ENCODE measurements around the gene GPAM. TPM values are rescaled to one million over a fixed set of nuclear protein-coding genes. Genes with fewer than 3 reads are reported as not detected.

GPAM gene
- total RNA-seq, 1 experiment from 2014 or later, result 12.2 TPM

DNA sequence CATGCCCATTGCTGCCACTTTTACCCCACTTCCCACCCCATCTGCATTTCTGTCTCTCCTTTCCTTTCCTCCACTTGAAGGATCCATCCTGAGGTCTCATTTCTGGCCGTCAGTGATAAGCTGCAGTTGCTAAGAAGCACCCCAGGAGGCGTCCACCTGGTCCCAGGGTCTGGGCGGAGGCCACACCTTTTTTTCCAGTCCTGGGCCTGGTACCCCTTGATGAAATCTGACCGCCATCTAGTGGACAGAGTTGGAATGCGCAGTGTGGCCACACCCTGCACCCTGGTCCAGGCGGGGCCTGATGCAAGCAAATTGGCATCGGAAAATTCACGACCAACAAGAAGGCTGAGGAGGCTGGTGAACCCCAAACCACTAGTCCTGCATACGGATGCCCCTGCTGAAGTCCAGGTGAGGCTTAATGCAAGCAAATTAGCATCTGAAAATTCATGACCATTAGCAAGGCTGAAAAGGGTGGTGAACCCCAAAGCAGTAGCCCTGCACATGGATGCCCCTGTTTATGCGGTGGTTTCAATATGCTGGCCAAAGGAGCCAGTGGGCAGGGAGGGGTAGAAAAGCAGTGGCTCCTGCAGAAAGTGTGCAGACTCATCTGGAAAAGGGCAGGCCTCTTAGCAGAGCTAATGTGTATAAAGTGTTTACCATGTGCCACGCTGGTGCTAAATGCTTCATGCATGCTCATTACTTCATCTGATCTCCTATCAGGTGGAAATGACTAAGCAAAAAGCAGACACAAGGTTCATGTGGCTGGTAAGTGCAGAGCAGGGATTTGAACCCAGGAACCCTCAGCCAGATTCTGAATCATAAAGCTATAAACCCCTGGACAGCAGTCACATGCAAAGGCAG is 43.2 kb downstream of the GPAM start:
- no peaks in the 10 kb centered on the region for H3K36me3 Mint-ChIP-seq
- H3K9me3 Mint-ChIP-seq, result no peaks in the 10 kb centered on the region
- peak; percentile 96 for ATAC-seq
- peak; percentile 94 for DNase-seq (ENCODE audit: low spot score)
- H3K4me1 Mint-ChIP-seq, result peaks cover 7% of the 10 kb centered on the region; the same call in 1 of the 2 replicates
- H3K27ac Mint-ChIP-seq, result no peak overlapping the region
- POLR2A ChIA-PET, result no interaction called here
- H3K27me3 Mint-ChIP-seq (ENCODE audit: low read depth), result no peaks in the 10 kb centered on the region; the same call in 1 of the 2 replicates
- CTCF ChIA-PET, result interaction anchor here (0.6 to 1.8 kb wide), 14 partner anchors 10 to 386 kb away, joined by 3 to 10 read pairs (median 4); no protein-coding TSS in a partner anchor
- no peak for TF ChIP-seq ZBTB21 (CRISPR knock-in tag; IDR thresholded peaks at IDR 0.05; ENCODE audit: borderline replicate concordance)
- TF ChIP-seq ETV6 (CRISPR knock-in tag; IDR thresholded peaks at IDR 0.05), result 0 out of 2 replicates have a peak, but pooled peaks have one; percentile 28
- TF ChIP-seq TEAD1 (CRISPR knock-in tag; IDR thresholded peaks at IDR 0.05), result 0 out of 2 replicates have a peak, but pooled peaks have one; percentile 29
- TF ChIP-seq CTCF (IDR thresholded peaks at IDR 0.05), result peak; percentile 90
- TF ChIP-seq GABPB1 (CRISPR knock-in tag; IDR thresholded peaks at IDR 0.05), result 0 out of 2 replicates have a peak, but pooled peaks have one; percentile 15
- H3K4me3 Mint-ChIP-seq, result no peak overlapping the region

- no peak overlapping the region for H3K27ac Mint-ChIP-seq
- POLR2A ChIA-PET, result no interaction called here
Observed at GRCh38 chr10:112139176-112139575, 44.4 kb downstream of the GPAM start.

GRCh38 chr10:112137154-112137987 is 46.2 kb downstream of the GPAM start:
- CTCF ChIA-PET, result interaction anchor here (0.5 to 2.9 kb wide), 75 partner anchors 9 to 1576 kb away, joined by 3 to 75 read pairs (median 4); partner anchors contain the start of genes ADRA2A, BBIP1 and SHOC2
- no peaks in the 10 kb centered on the region; the same call in 1 of the 2 replicates for H3K27me3 Mint-ChIP-seq (ENCODE audit: low read depth)

More at GRCh38 chr10:112139176-112139575, 44.4 kb downstream of the GPAM start:
- no peak for ATAC-seq
- no peaks in the 10 kb centered on the region; the same call in 1 of the 2 replicates for H3K27me3 Mint-ChIP-seq (ENCODE audit: low read depth)
- no peaks in the 10 kb centered on the region for H3K9me3 Mint-ChIP-seq
- no peak for TF ChIP-seq TEAD1 (CRISPR knock-in tag; IDR thresholded peaks at IDR 0.05)
- TF ChIP-seq ZNF121 (CRISPR knock-in tag; IDR thresholded peaks at IDR 0.05), result no peak
- TF ChIP-seq, protein P1, sequence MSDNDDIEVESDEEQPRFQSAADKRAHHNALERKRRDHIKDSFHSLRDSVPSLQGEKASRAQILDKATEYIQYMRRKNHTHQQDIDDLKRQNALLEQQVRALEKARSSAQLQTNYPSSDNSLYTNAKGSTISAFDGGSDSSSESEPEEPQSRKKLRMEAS (CRISPR knock-in tag; IDR thresholded peaks at IDR 0.05), result no peak
- no peak for TF ChIP-seq TCF7 (CRISPR knock-in tag; IDR thresholded peaks at IDR 0.05; ENCODE audit: low read depth)
- TF ChIP-seq ERG (CRISPR knock-in tag; IDR thresholded peaks at IDR 0.05), result no peak
- TF ChIP-seq ETV6 (CRISPR knock-in tag; IDR thresholded peaks at IDR 0.05), result no peak
- TF ChIP-seq GABPB1 (CRISPR knock-in tag; IDR thresholded peaks at IDR 0.05), result no peak
- no peaks in the 10 kb centered on the region for H3K36me3 Mint-ChIP-seq
- CTCF ChIA-PET, result interaction anchor here (1.3 to 2.6 kb wide), 4 partner anchors 9 to 177 kb away, joined by 6 to 47 read pairs (median 16); no protein-coding TSS in a partner anchor
- no peak for DNase-seq (ENCODE audit: low spot score)
- H3K4me3 Mint-ChIP-seq, result no peak overlapping the region
- H3K4me1 Mint-ChIP-seq, result peaks cover 7% of the 10 kb centered on the region; the same call in 1 of the 2 replicates

More at GRCh38 chr10:112137154-112137987, 46.2 kb downstream of the GPAM start:
- H3K4me3 Mint-ChIP-seq, result no peak overlapping the region
- H3K9me3 Mint-ChIP-seq, result no peaks in the 10 kb centered on the region
- ATAC-seq (peak; percentile 77), DNase-seq (ENCODE audit: low spot score) (peak; percentile 95)
- no peak overlapping the region for H3K27ac Mint-ChIP-seq
- no peaks in the 10 kb centered on the region for H3K36me3 Mint-ChIP-seq
- peaks cover 12% of the 10 kb centered on the region for H3K4me1 Mint-ChIP-seq
- POLR2A ChIA-PET, result interaction anchor here (0.6 to 1.0 kb wide), 4 partner anchors 15 to 170 kb away, joined by 3 to 6 read pairs (median 3); partner anchors contain the start of gene GPAM
- TF ChIP-seq, protein P2, sequence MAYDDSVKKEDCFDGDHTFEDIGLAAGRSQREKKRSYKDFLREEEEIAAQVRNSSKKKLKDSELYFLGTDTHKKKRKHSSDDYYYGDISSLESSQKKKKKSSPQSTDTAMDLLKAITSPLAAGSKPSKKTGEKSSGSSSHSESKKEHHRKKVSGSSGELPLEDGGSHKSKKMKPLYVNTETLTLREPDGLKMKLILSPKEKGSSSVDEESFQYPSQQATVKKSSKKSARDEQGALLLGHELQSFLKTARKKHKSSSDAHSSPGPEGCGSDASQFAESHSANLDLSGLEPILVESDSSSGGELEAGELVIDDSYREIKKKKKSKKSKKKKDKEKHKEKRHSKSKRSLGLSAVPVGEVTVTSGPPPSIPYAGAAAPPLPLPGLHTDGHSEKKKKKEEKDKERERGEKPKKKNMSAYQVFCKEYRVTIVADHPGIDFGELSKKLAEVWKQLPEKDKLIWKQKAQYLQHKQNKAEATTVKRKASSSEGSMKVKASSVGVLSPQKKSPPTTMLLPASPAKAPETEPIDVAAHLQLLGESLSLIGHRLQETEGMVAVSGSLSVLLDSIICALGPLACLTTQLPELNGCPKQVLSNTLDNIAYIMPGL (CRISPR knock-in tag; IDR thresholded peaks at IDR 0.05), result 0 out of 2 replicates have a peak, but pooled peaks have one; percentile 41
- TF ChIP-seq CTCF (IDR thresholded peaks at IDR 0.05) (peak; percentile 96), TEAD1 (CRISPR knock-in tag; IDR thresholded peaks at IDR 0.05) (peak; percentile 79; the same call in 1 of the 2 replicates), ZBTB21 (CRISPR knock-in tag; IDR thresholded peaks at IDR 0.05; ENCODE audit: borderline replicate concordance) (no peak), ZNF219 (CRISPR knock-in tag; IDR thresholded peaks at IDR 0.05; ENCODE audit: borderline replicate concordance) (0 out of 2 replicates have a peak, but pooled peaks have one; percentile 20), ZNF317 (CRISPR knock-in tag; IDR thresholded peaks at IDR 0.05; ENCODE audit: borderline replicate concordance, low read depth) (0 out of 2 replicates have a peak, but pooled peaks have one; percentile 35)
- TF ChIP-seq, protein P1 (CRISPR knock-in tag; IDR thresholded peaks at IDR 0.05), result no peak; the same call in 1 of the 2 replicates

Data from WTC11 (cell line).